GM18868 (cell line): ENCODE measurements around the gene SLC25A27.
A peak's percentile ranks its signal among the peaks of the same experiment; 100 is the strongest.

Source experiments
- ATAC-seq: cut with Tn5 transposase; IDR thresholded peaks from one replicate; pipeline ENCODE4 v1.9.1; 2021; ENCODE audit warnings: mild to moderate bottlenecking, moderate library complexity; ENCODE audit not compliant: unreplicated experiment

The SLC25A27 gene

GRCh38 chr6:46648869-46649492 lies 3.8 kb upstream of the SLC25A27 start:
- ATAC-seq = no peak

- ATAC-seq = no peak
Observed at GRCh38 chr6:46651006-46651405, 1.8 kb upstream of the SLC25A27 start.

- ATAC-seq = no peak
Observed at GRCh38 chr6:46651816-46652215, 959 bp upstream of the SLC25A27 start.

GRCh38 chr6:46652232-46652602 lies 558 bp upstream of the SLC25A27 start:
- no peak for ATAC-seq

GRCh38 chr6:46653439-46654195 lies 842 bp downstream of the SLC25A27 start:
- ATAC-seq = no peak

- ATAC-seq = no peak
Observed at GRCh38 chr6:46655803-46656202, 3.0 kb downstream of the SLC25A27 start.

GRCh38 chr6:46657642-46658041 lies 4.9 kb downstream of the SLC25A27 start:
- ATAC-seq = no peak

- no peak for ATAC-seq
Observed at GRCh38 chr6:46661483-46661882, 8.7 kb downstream of the SLC25A27 start.

- no peak for ATAC-seq
Observed at GRCh38 chr6:46667377-46667776, 14.6 kb downstream of the SLC25A27 start.

- no peak for ATAC-seq
Observed at GRCh38 chr6:46674410-46674809, 21.6 kb downstream of the SLC25A27 start.

GRCh38 chr6:46676604-46677313 lies 24.0 kb downstream of the SLC25A27 start:
- no peak for ATAC-seq

GRCh38 chr6:46677314-46677654 lies 24.5 kb downstream of the SLC25A27 start:
- peak; percentile 45 for ATAC-seq

GRCh38 chr6:46684771-46685170 lies 32.0 kb downstream of the SLC25A27 start:
- ATAC-seq = no peak

- ATAC-seq = no peak
Observed at GRCh38 chr6:46687619-46688097, 34.9 kb downstream of the SLC25A27 start, which contains the start of gene TDRD6. Gene TDRD6, plus strand, starts transcription at chr6:46687885. Its CDS starts 244 bp downstream, at chr6:46688129.

- no peak for ATAC-seq
Observed at GRCh38 chr6:46688117-46688965, 35.6 kb downstream of the SLC25A27 start.

- no peak for ATAC-seq
Observed at GRCh38 chr6:46688966-46689335, 36.2 kb downstream of the SLC25A27 start.

GRCh38 chr6:46689657-46690056 lies 36.9 kb downstream of the SLC25A27 start:
- ATAC-seq = no peak

GRCh38 chr6:46690141-46690755 lies 37.5 kb downstream of the SLC25A27 start:
- no peak for ATAC-seq

GRCh38 chr6:46690911-46691451 lies 38.2 kb downstream of the SLC25A27 start:
- ATAC-seq = no peak

GRCh38 chr6:46699970-46700369 lies 47.2 kb downstream of the SLC25A27 start:
- ATAC-seq = no peak
